SU-DHL-6 (cell line): Measurements from ENCODE around the gene BOD1.

Experiments
- H2AFZ ChIP-seq: fragments of 200-600 bp; sonication (generic); 2 replicates; pipeline ENCODE4 v1.6.1; 2014; ENCODE audit warnings: low read depth, mild to moderate bottlenecking, moderate library complexity, mixed read lengths, antibody characterized with exemption, low read length; ENCODE audit not compliant: severe bottlenecking
- H3F3A ChIP-seq: fragments of 200-600 bp; shearing (Covaris generic); 2 replicates; pipeline ENCODE4 v1.6.0; 2016; ENCODE audit warnings: antibody characterized with exemption, mild to moderate bottlenecking; ENCODE audit not compliant: insufficient read depth
- H3K27ac ChIP-seq: fragments of 200-600 bp; sonication (generic); 2 replicates; pipeline ENCODE4 v1.5.1; 2016; ENCODE audit warnings: low read depth, mild to moderate bottlenecking, low read length, moderate library complexity, mixed read lengths
- H3K27me3 ChIP-seq: fragments of 200-600 bp; sonication (generic), shearing (Covaris generic); 2 replicates; pipeline ENCODE4 v1.6.0; 2014; ENCODE audit warnings: mild to moderate bottlenecking, low read length
- H3K36me3 ChIP-seq: fragments of 200-600 bp; sonication (generic); 2 replicates; pipeline ENCODE4 v1.6.1; 2014; ENCODE audit warnings: mild to moderate bottlenecking, low read length, mixed read lengths
- H3K4me2 ChIP-seq: fragments of 300-600, 200-600 bp; shearing (Covaris generic), sonication (generic); 2 replicates; pipeline ENCODE4 v1.6.0; 2014; ENCODE audit warnings: low read length, low read depth, mild to moderate bottlenecking; ENCODE audit not compliant: poor library complexity, severe bottlenecking
- H3K4me3 ChIP-seq: fragments of 200-600 bp; sonication (generic); 2 replicates; pipeline ENCODE4 v1.5.1; 2014; ENCODE audit warnings: antibody characterized with exemption, low read length, mild to moderate bottlenecking, mixed read lengths; ENCODE audit not compliant: insufficient read depth, poor library complexity, severe bottlenecking
- H3K79me2 ChIP-seq: fragments of 200-600 bp; sonication (generic); 2 replicates; pipeline ENCODE4 v1.6.1; 2014; ENCODE audit warnings: mild to moderate bottlenecking, low read length, moderate library complexity; ENCODE audit not compliant: insufficient read depth
- H3K9ac ChIP-seq: fragments of 200-600 bp; sonication (generic); 2 replicates; pipeline ENCODE4 v1.7.0; 2014; ENCODE audit warnings: mild to moderate bottlenecking, low read length
- H3K9me2 ChIP-seq: fragments of 200-600 bp; sonication (generic); replicated peaks from 2 replicates; pipeline ENCODE4 v1.6.1; 2014; ENCODE audit warnings: low read length; ENCODE audit not compliant: insufficient read depth
- H3K9me3 ChIP-seq: fragments of 200-600 bp; sonication (generic); 2 replicates; pipeline ENCODE4 v1.6.1; 2014; ENCODE audit warnings: low read length, mixed read lengths; ENCODE audit not compliant: insufficient read depth
- H4K20me1 ChIP-seq: fragments of 200-600 bp; sonication (generic); 2 replicates; pipeline ENCODE4 v1.6.1; 2014; ENCODE audit warnings: low read depth, mild to moderate bottlenecking, antibody characterized with exemption, low read length, moderate library complexity, mixed read lengths
- EZH2phosphoT487 ChIP-seq: fragments of 200-600 bp; sonication (generic), shearing (Covaris generic); conservative IDR thresholded peaks from 2 replicates; pipeline ENCODE4 v1.6.1; 2018; ENCODE audit warnings: mild to moderate bottlenecking, antibody characterized with exemption, low read length, moderate library complexity, mixed read lengths
- TF ChIP-seq, protein P1 (sequence below): fragments of 200-600 bp; sonication (generic); IDR thresholded peaks from one replicate; pipeline ENCODE4 v1.5.1; 2017; ENCODE audit warnings: antibody characterized with exemption, mild to moderate bottlenecking, low read length, moderate library complexity; ENCODE audit not compliant: insufficient read depth, poor library complexity, severe bottlenecking

BOD1 gene

DNA sequence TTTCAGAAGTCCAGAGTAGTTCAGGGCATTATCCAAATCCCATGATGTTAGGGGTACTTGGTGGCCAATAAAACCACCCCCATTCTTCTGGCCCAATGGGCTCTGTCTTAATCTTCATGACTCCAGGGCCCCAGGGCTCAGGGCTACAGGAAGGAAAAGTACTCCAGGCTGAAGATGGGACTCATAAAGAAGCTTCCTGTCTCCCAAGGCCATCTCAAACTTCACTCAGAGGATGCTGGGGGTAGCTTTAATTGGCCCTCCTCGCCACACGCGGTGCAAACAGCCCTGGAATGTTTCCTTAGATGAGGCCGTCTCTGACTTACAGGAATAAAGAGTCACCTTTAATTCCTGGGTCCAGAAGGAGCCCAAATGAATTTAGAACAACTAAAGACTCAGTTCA lies 52.3 kb downstream of the BOD1 start:
- Histone ChIP-seq H2AFZ (no peak overlapping the region), H3K4me3 (no peak overlapping the region), H3K9me3 (no peaks in the 10 kb centered on the region), H3K27ac (no peak overlapping the region), H3K36me3 (no peaks in the 10 kb centered on the region), H3K27me3 (peaks cover 9% of the 10 kb centered on the region; the same call in 1 of the 2 replicates), H4K20me1 (no peaks in the 10 kb centered on the region), H3F3A (no peaks in the 10 kb centered on the region), H3K9ac (no peak overlapping the region), H3K9me2 (no peaks in the 10 kb centered on the region), H3K79me2 (no peaks in the 10 kb centered on the region), H3K4me2 (no peak overlapping the region)
- no peak for TF ChIP-seq EZH2phosphoT487
- TF ChIP-seq, protein P1, sequence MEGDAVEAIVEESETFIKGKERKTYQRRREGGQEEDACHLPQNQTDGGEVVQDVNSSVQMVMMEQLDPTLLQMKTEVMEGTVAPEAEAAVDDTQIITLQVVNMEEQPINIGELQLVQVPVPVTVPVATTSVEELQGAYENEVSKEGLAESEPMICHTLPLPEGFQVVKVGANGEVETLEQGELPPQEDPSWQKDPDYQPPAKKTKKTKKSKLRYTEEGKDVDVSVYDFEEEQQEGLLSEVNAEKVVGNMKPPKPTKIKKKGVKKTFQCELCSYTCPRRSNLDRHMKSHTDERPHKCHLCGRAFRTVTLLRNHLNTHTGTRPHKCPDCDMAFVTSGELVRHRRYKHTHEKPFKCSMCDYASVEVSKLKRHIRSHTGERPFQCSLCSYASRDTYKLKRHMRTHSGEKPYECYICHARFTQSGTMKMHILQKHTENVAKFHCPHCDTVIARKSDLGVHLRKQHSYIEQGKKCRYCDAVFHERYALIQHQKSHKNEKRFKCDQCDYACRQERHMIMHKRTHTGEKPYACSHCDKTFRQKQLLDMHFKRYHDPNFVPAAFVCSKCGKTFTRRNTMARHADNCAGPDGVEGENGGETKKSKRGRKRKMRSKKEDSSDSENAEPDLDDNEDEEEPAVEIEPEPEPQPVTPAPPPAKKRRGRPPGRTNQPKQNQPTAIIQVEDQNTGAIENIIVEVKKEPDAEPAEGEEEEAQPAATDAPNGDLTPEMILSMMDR: no peak

DNA sequence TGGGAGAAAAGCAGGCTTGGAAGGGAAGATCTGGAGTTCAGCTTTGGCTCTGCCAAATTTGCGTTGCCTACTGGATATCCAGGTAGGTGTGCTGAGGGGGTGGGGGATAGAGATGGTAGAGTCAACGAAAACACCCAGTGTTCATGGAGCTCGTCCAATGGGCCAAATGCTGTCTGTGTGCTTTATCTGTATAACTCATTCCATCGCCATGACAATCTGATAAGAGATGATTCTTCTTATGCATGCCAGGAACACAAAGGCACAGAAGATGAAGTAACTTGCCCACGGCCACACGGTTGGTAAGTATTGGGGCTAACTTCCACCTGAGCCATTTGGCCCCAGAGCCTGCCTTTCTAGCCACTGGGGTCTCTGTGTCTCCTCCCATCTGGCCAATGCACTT lies 53.2 kb downstream of the BOD1 start:
- Histone ChIP-seq H3K9ac (no peak overlapping the region), H4K20me1 (no peaks in the 10 kb centered on the region), H3K27me3 (peaks cover 9% of the 10 kb centered on the region; the same call in 1 of the 2 replicates), H3K79me2 (no peaks in the 10 kb centered on the region), H3K9me2 (no peaks in the 10 kb centered on the region), H3K27ac (no peak overlapping the region), H3K4me3 (no peak overlapping the region), H3K36me3 (no peaks in the 10 kb centered on the region), H2AFZ (no peak overlapping the region), H3K4me2 (no peak overlapping the region), H3F3A (no peaks in the 10 kb centered on the region), H3K9me3 (no peaks in the 10 kb centered on the region)
- TF ChIP-seq, protein P1: no peak
- no peak for TF ChIP-seq EZH2phosphoT487

DNA sequence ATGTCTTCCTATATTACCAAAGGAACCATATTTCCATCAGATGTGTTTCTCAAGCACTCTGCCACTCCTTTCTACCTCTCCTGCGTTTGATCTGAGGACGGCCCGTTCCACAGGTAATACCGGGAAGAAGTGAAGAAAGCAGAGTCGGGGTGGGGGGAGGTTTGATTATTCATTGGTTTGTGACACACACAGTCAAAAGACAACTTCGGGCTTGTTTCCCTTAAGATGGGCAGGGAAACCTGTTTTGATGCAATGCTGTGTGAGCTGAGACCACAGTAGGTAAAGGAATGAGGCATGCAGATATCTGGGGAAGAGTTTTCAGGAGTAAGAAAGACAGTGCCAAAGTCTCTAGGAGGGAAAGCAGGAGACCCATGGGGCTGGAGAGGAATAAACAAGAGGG lies 54.0 kb downstream of the BOD1 start:
- TF ChIP-seq EZH2phosphoT487: no peak
- TF ChIP-seq, protein P1: no peak
- H3K27me3 ChIP-seq: peaks cover 9% of the 10 kb centered on the region; the same call in 1 of the 2 replicates

More for the DNA sequence above, 54.0 kb downstream of the BOD1 start:
- Histone ChIP-seq H3K4me3 (no peak overlapping the region), H3K27ac (no peak overlapping the region), H3K9me3 (no peaks in the 10 kb centered on the region), H3K4me2 (no peak overlapping the region), H4K20me1 (no peaks in the 10 kb centered on the region), H3K36me3 (no peaks in the 10 kb centered on the region), H2AFZ (no peak overlapping the region), H3K9me2 (no peaks in the 10 kb centered on the region), H3F3A (no peaks in the 10 kb centered on the region), H3K79me2 (no peaks in the 10 kb centered on the region), H3K9ac (no peak overlapping the region)
